HCT116 (cell line): Measurements from ENCODE around the gene NOD1. TPM values are rescaled to one million over a fixed set of nuclear protein-coding genes. Genes with fewer than 3 reads are reported as not detected.

Source experiments
- ATAC-seq: fragments of 200-7000 bp; cut with Tn5 transposase; 2 replicates; pipeline ENCODE4 v1.9.1; 2020; ENCODE audit warnings: mild to moderate bottlenecking, moderate library complexity
- BruUV-seq: library from RNA; stranded (reverse); fragments of 400-500 nt; replicated peaks from 2 replicates; lab custom pipeline; 2021; lab: Mats Ljungman, UMichigan
- CTCF ChIA-PET: fragments of 300-600 bp; sonication (Branson Sonifier 250); formaldehyde crosslinking; loops from one replicate; lab custom pipeline; 2021; ENCODE audit warnings: antibody characterized with exemption; lab: Charles Lee
- POLR2A ChIA-PET: fragments of 300-600, 350-600 bp; sonication (Branson Sonifier 250); formaldehyde crosslinking; loops from one replicate; lab custom pipeline; 2021; ENCODE audit warnings: antibody characterized with exemption; lab: Charles Lee
- RAD21 ChIA-PET, 2 experiments: fragments of 300-600 bp; sonication (Branson Sonifier 250); formaldehyde crosslinking; loops; one replicate each; lab custom pipeline; 2023; ENCODE audit warnings: low total read pairs in 2 of 2; ENCODE audit not compliant: uncharacterized antibody in 2 of 2, unreplicated experiment in 2 of 2, low non-redundant PET in 1 of 2; lab: Charles Lee
- DNase-seq: peaks from one replicate; pipeline ENCODE4 v3.0.0-alpha.2; 2010; ENCODE audit warnings: low read depth, low spot score
- H2AFZ ChIP-seq: fragments of 200-600 bp; shearing (Covaris generic), sonication (generic); 2 replicates; pipeline ENCODE4 v1.6.1; 2017; ENCODE audit warnings: low read depth, mixed run types, mixed read lengths, antibody characterized with exemption, low read length; ENCODE audit not compliant: poor library complexity, severe bottlenecking
- H3K27ac ChIP-seq: 2 replicates; pipeline ENCODE4 v1.5.1; 2012; ENCODE audit warnings: low read depth, low read length
- H3K27me3 ChIP-seq: fragments of 200-600 bp; sonication (generic); 2 replicates; pipeline ENCODE4 v1.6.1; 2016; ENCODE audit warnings: mixed run types, low read length, mixed read lengths; ENCODE audit not compliant: insufficient read depth
- H3K36me3 ChIP-seq, 2 experiments: fragments of 200-500 bp in 1 of 2; fragments of 200-600 bp in 1 of 2; sonication (Bioruptor generic) in 1 of 2; sonication (generic) in 1 of 2; 2 replicates each; pipeline versions ENCODE4 v1.5.1 to v1.6.1; 2014 to 2016; ENCODE audit warnings: low read length in 2 of 2, inconsistent platforms in 1 of 2, mixed read lengths in 1 of 2, mixed run types in 1 of 2; ENCODE audit not compliant: insufficient read depth in 2 of 2, control insufficient read depth in 1 of 2
- H3K4me1 ChIP-seq, 2 experiments: fragments of 200-600 bp in 1 of 2; sonication (generic) in 1 of 2; 2 replicates each; pipeline versions ENCODE4 v1.5.1 to v1.6.1; 2012 to 2017; ENCODE audit warnings: low read length in 2 of 2, inconsistent platforms in 1 of 2, mild to moderate bottlenecking in 1 of 2, mixed read lengths in 1 of 2, mixed run types in 1 of 2, moderate library complexity in 1 of 2; ENCODE audit not compliant: insufficient read depth in 2 of 2, control insufficient read depth in 1 of 2
- H3K4me2 ChIP-seq: fragments of 200-600 bp; sonication (generic); 2 replicates; pipeline ENCODE4 v1.6.1; 2017; ENCODE audit warnings: mixed run types, low read length, mixed read lengths
- H3K4me3 ChIP-seq, 2 experiments: fragments of 200-600 bp in 1 of 2; sonication (generic) in 1 of 2; replicated peaks in 1 of 2; 2 replicates each; pipeline ENCODE4 v1.5.1; 2011 to 2016; ENCODE audit warnings: low read length in 2 of 2, control low read depth in 1 of 2, low read depth in 1 of 2, mild to moderate bottlenecking in 1 of 2, mixed read lengths in 1 of 2, mixed run types in 1 of 2
- H3K79me2 ChIP-seq: fragments of 200-600 bp; sonication (generic); 2 replicates; pipeline ENCODE4 v1.6.1; 2017; ENCODE audit warnings: mild to moderate bottlenecking, mixed run types, low read length, moderate library complexity, mixed read lengths; ENCODE audit not compliant: insufficient read depth
- H3K9ac ChIP-seq: fragments of 200-600 bp; sonication (generic); 2 replicates; pipeline ENCODE4 v1.6.1; 2016; ENCODE audit warnings: low read length, mixed read lengths
- H3K9me2 ChIP-seq: fragments of 200-600 bp; sonication (generic), shearing (Covaris generic); 2 replicates; pipeline ENCODE4 v1.6.1; 2017; ENCODE audit warnings: mixed run types, mild to moderate bottlenecking, moderate library complexity; ENCODE audit not compliant: insufficient read depth
- H3K9me3 ChIP-seq, 2 experiments: fragments of 200-500 bp in 1 of 2; fragments of 200-600 bp in 1 of 2; sonication (Bioruptor generic) in 1 of 2; sonication (generic) in 1 of 2; 2 replicates each; pipeline ENCODE4 v1.6.1; 2014 to 2017; ENCODE audit warnings: low read length in 2 of 2, mixed read lengths in 2 of 2, inconsistent platforms in 1 of 2, low read depth in 1 of 2, mild to moderate bottlenecking in 1 of 2, mixed run types in 1 of 2, moderate library complexity in 1 of 2; ENCODE audit not compliant: control insufficient read depth in 1 of 2, insufficient read depth in 1 of 2
- H4K20me1 ChIP-seq: fragments of 200-600 bp; sonication (generic), shearing (Covaris generic); 2 replicates; pipeline ENCODE4 v1.6.1; 2017; ENCODE audit warnings: mixed run types, mild to moderate bottlenecking, moderate library complexity; ENCODE audit not compliant: insufficient read depth
- CTCF ChIP-seq, 3 experiments: fragments of 200-600 bp in 1 of 3; sonication (generic) in 1 of 3; IDR thresholded peaks in 2 of 3; conservative IDR thresholded peaks in 1 of 3; 2 replicates each; pipeline ENCODE4 v1.5.1; 2012 to 2017; ENCODE audit warnings: low read depth in 2 of 3, low read length in 2 of 3, antibody characterized with exemption in 1 of 3, borderline replicate concordance in 1 of 3, control low read depth in 1 of 3, mild to moderate bottlenecking in 1 of 3, mixed read lengths in 1 of 3, mixed run types in 1 of 3, moderate library complexity in 1 of 3; ENCODE audit not compliant: insufficient read depth in 1 of 3
- EZH2 ChIP-seq: fragments of 200-600 bp; sonication (generic); IDR thresholded peaks from 2 replicates; pipeline ENCODE4 v1.6.1; 2017; ENCODE audit warnings: antibody characterized with exemption, mixed run types
- MAX ChIP-seq: IDR thresholded peaks from 2 replicates; pipeline ENCODE4 v1.6.1; 2012
- RAD21 ChIP-seq: IDR thresholded peaks from 2 replicates; pipeline ENCODE4 v1.6.1; 2012; ENCODE audit warnings: low read depth, mild to moderate bottlenecking
- ZFX ChIP-seq: fragments of 450-650 bp; IDR thresholded peaks from 2 replicates; pipeline ENCODE4 v1.6.1; 2017
- intact Hi-C: fragments of 100-400 bp; cut with micrococcal nuclease; formaldehyde crosslinking; loops from 2 replicates; pipeline ENCODE4 v1.10.0; 2022
- total RNA-seq: library from RNA; stranded (reverse); gene quantifications from one replicate; pipeline ENCODE4 v1.2.1, GENCODE V29; 2021; ENCODE audit not compliant: unreplicated experiment

NOD1 gene
- total RNA-seq, 1 experiment from 2014 or later, result 5.9 TPM

GRCh38 chr7:30470163-30470770 lies 8.3 kb downstream of the NOD1 start (continued):
- no peak for TF ChIP-seq MAX

- BruUV-seq, result no TSS peak
- H3K4me3 ChIP-seq, result no peak overlapping the region
- 0 out of 6 replicates have a peak, but pooled peaks of 2 of the 3 experiments have one; percentile 11 to 19 for TF ChIP-seq CTCF (IDR thresholded peaks at IDR 0.05 in 2 of 3, conservative IDR thresholded peaks at IDR 0.05 in 1 of 3; ENCODE audit: borderline replicate concordance in 1 of 3, insufficient read depth in 1 of 3, low read depth in 2 of 3, low read length in 2 of 3)
- TF ChIP-seq RAD21, result 0 out of 2 replicates have a peak, but pooled peaks have one; percentile 4
- no peak for TF ChIP-seq EZH2
- no peak for TF ChIP-seq ZFX
- TF ChIP-seq, all 23 proteins: peak for 2
- no peaks in the 10 kb centered on the region for H3K9me3 ChIP-seq
- H3K27me3 ChIP-seq, result no peaks in the 10 kb centered on the region
- RAD21 ChIA-PET, result interaction anchor here in 1 of 2 experiments (0.6 kb wide), 1 partner anchor 81 kb away, joined by 3 read pairs; no protein-coding TSS in a partner anchor
- DNase-seq (peak; percentile 8), ATAC-seq (peak; percentile 89)
- H3K79me2 ChIP-seq, result peaks cover 9% of the 10 kb centered on the region; the same call in 1 of the 2 replicates
- no peaks in the 10 kb centered on the region for H4K20me1 ChIP-seq
- no peaks in the 10 kb centered on the region; a peak in 1 of 4 replicates for H3K36me3 ChIP-seq
- intact Hi-C loops, result no loop called here
- no peak overlapping the region for H3K9ac ChIP-seq
- peaks cover 0 to 8% of the 10 kb centered on the region in 2 experiments; a peak in 2 of 4 replicates for H3K4me1 ChIP-seq
- CTCF ChIA-PET, result interaction anchor here (0.8 kb wide), 1 partner anchor 304 kb away, joined by 3 read pairs; no protein-coding TSS in a partner anchor
- no peak overlapping the region for H3K4me2 ChIP-seq
- H2AFZ ChIP-seq, result no peak overlapping the region
- H3K27ac ChIP-seq, result no peak overlapping the region
- H3K9me2 ChIP-seq, result no peaks in the 10 kb centered on the region
- POLR2A ChIA-PET, result interaction anchor here (1.2 to 1.4 kb wide), 2 partner anchors 9 to 36 kb away, joined by 3 to 5 read pairs; partner anchors contain the start of gene NOD1
These were observed 9.3 kb downstream of the NOD1 start for GRCh38 chr7:30469303-30469702.
